H54 (cell line): Measurements from ENCODE around the gene AVPR1B.

Source experiments
- DNase-seq: peaks from one replicate; pipeline ENCODE4 v3.0.0; 2011; ENCODE audit warnings: low spot score, mixed read lengths; ENCODE audit not compliant: insufficient read length
- FAIRE-seq: peaks from 3 replicates; lab custom pipeline; 2011; peaks lifted over from hg19 to GRCh38; lab: Jason Lieb, UNC
- POLR2A ChIP-seq: IDR thresholded peaks from 2 replicates; pipeline ENCODE4 v1.6.1; 2011; ENCODE audit warnings: low read depth, mild to moderate bottlenecking, low read length

Gene AVPR1B

DNA sequence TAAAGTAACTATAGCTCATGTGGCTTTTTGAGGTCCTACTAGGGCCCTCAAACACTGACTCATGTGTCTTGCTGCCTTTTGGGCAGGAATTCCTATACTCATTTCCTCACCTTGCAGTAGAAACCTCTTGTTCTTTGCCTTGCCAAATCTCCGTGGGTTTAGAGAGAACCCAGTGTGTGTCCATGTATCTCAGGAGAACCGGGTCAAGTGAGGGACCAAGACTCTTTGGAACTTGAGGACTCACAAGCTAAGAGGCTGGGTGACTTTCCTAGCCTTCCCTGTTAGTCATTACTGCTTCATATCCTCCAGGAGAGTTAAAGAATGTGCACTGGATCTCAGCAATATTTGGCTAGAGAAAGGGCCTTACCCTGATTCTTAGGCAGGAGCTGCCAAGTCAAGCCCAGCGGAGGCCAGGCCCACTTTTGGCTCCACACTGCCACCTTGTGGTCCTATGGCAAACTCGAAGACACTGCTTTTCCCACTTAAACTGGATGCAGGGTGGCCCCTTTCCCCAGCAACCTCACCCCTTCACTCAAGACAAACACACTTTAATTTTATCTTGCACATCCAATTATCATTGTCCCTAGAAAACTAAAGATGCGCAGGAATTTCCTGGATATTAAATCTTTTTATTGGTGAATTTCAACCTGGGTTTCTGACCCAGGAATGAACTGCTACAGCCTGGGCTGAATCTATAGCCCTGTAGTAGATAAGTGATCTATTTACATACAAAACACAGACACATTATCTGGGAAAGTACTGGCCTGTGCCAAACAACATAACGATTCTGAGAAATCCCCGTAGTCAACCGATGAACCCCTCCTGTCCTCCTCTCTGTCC is 10.6 kb downstream of the AVPR1B start:
- no peak for TF ChIP-seq POLR2A
- no peak for FAIRE-seq
- DNase-seq = peak; percentile 77

DNA sequence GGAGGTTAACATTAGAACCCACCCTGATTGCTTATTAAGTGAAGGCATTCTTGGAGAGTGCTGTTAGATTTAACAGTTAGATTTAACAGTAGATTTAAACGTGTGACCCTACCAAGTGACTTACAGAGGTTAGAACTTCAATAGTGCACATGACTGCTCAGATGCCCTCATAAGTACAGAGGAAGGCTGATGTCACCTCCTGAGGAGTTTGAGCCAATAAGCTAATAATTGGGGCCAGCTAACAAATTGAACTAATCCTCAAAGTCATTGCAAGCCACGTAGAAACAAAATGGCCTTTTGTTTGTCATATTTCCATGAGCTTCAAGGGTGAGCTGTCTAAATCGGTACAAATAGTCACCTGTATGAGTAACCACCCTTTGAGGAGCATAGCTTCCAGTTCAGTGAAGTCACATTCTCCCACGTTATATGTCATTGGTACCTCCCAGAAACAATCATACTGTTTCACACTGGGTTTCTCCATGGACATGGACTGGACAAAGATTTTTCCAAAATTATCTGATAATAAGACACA is 11.7 kb downstream of the AVPR1B start:
- FAIRE-seq (no peak), DNase-seq (no peak)
- no peak for TF ChIP-seq POLR2A

DNA sequence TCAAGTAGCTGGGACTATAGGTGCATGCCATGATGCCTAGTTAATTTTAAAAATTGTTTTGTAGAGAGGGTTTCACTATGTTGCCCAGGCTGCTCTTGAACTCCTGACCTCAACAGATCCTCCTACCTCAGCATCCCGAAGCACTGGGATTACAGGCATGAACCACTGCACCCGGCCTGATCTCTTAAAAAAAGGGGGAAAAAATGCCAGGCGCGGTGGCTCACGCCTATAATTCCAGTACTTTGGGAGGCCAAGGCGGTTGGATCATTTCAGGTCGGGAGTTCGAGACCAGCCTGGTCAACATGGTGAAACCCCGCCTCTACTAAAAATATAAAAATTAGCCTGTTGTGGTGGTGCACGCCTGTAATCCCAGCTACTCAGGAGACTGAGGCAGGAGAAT is 13.2 kb downstream of the AVPR1B start:
- no peak for DNase-seq
- TF ChIP-seq POLR2A = no peak
- no peak for FAIRE-seq

DNA sequence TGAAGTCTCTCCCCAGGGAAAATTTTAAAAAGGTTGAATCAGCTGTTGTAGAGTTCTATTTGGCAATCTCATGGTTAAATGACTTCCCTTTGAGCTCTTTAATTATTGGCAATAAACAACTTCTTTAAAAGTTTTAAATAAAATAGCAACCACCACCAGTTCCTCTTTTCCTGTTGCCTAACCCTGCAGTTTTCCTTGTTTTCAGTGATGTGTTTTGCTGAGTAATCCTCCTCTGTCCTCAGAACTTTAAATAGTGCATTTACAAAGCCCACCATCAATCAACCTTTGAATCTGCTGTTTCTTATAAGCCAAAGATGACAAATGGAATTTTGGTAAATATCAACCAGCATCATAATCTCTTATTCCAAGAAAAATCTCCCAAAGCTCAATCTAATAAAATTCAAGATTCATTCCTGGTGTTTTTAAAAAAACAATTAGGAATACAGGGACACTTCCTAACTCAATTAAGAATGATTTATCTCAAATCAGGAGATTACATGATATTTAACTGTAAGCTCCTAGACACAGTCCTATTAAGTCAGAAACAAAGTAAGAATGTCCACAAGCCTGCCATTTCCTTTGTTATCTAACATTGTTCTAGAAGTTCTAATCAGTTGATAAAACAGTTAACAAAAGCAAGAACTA is 14.8 kb downstream of the AVPR1B start:
- FAIRE-seq (no peak), DNase-seq (no peak)
- no peak for TF ChIP-seq POLR2A

DNA sequence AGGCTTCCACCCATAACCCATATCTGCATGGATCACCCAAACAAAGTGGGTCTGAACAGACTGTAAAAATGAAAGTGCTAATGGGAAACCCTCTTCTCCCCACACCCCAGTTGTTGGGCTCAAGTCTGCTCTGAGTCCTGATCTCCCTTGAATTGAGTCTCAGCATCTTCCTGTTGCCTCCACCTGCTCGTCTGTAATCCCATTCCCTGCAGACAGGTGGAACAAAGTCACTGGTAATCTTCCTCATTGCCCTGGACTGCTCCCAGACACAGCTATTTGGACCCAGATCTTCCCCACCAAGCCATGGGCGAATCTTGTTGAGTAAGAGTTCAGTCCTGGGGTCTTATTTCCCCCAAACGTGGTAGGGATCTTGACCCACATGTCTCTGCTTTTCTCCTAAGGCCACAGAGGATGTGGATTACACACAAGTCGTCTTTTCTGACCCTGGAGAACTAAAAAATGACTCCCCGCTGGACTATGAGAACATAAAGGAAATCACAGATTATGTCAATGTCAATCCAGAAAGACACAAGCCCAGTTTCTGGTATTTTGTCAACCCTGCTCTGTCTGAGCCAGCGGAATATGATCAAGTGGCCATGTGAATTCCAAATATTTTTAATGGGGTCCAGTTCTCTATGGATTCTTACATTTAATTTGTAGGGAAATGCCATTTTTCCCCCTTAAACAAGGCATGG is 15.7 kb downstream of the AVPR1B start:
- DNase-seq (no peak), FAIRE-seq (no peak)
- TF ChIP-seq POLR2A = no peak

DNA sequence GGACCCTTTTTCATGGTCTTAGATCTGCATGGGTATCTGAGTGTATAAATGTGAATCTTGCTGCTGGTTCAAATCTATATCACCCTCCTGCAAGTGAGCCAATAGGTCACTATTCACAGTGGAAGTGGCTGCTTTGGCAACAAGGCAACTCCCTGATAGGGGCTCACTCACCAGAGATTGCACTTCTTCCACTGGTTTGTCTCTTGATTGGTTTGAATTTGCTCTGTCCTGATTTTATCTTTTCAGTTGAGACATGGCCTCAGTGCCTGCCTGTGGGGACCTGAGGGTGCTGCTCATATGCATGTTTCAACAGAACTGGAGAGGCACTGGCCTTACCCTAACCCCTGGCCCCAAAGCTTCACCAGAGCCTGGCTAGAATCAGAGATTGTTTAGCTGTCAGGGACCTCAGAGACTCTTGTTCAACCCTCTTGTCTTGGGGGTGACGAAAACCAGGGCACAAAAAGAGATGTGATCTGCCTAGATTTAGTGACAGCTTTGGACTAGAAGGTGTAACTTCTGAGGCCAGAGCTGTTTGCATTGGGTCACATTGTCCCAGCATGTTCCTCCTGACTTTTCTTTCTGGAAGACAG is 16.9 kb downstream of the AVPR1B start:
- no peak for TF ChIP-seq POLR2A
- DNase-seq = no peak
- no peak for FAIRE-seq

DNA sequence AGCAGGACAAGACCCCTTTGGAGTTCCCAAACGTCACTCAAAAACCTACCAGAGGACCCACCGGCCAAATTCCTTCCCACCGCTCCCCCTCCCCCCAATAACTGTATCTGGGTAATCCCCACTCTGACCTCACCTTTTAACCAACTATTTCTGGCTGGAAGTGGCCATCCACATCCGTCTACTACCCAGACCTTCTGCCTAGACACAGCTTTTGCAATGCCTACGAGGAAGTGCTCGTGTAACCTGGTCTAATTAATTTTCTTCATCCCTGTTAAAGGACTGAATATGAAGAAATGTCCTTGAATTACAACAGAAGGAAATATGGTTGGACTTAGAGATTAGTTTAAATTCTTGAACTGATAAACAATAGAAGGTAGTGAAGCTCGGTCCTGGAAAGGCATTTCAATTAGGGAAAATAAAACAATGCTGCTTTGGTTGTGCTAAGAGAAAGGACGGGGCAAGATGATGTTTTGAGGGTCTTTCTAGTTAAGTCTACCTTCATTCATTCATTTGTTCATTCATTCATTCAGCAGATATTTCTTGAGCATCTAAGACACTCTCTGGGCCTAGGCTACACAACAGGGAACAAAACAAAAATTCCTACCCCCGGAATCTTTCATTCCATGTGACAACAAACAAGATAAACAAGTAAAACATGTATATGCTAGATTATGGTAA is 18.8 kb downstream of the AVPR1B start:
- FAIRE-seq (no peak), DNase-seq (no peak)
- no peak for TF ChIP-seq POLR2A

DNA sequence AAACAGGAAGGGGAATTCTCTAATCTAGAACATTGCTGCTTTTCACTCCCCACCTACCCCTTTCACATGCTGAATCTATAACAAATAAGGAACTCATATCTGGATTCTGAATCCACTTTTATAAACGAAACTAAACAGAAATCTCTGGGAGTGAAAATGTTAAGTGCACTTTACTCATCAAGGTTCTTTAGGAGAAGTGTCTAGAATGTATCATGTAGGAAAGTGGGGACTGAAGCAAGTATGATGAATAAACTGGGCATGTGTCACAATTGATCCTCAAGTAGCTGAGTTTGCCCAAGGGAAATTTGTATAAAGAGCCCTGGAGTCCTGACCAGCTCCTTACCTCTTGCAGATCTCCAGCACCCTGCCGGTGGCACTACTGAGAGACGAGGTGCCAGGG is 19.8 kb downstream of the AVPR1B start:
- no peak for TF ChIP-seq POLR2A
- DNase-seq (no peak), FAIRE-seq (no peak)

DNA sequence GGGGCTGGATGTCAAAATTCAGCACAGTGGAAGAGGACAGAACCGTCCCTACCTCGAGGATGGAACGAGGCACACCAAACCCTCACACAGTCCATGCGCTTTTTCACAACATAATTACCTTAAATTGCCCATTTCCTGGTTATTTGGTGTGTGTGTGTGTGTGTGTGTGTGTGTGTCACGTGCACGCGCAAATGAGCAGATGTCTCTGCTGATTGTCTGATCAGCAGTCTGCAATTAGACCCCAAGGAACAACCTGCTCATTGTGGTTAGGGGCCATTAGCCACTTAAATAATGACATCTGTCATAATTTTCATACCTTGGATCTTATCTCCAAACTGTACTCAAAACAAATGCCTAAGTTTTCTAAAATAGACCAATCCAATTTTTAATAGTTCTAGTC is 23.2 kb downstream of the AVPR1B start:
- no peak for DNase-seq
- no peak for FAIRE-seq
- TF ChIP-seq POLR2A = no peak

DNA sequence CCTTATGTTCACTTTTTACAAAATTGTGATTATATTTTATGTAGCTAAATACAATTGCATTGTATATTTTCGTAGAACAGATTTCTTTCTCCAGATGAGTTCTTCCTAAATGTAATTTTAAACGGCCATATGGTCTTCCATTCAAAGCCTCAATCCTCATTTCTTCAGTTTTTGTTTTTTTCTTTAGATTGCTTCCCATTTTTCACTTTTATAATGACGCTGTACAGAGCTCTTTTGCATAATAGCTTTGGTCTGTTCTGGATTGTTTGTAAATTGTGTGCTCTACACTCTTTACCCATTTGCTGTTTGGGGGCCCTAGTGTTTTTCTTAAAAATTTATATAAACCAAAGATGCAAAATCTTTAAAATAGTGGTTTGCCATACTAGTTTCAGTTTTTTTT is 27.8 kb downstream of the AVPR1B start:
- DNase-seq (no peak), FAIRE-seq (no peak)
- TF ChIP-seq POLR2A = no peak

DNA sequence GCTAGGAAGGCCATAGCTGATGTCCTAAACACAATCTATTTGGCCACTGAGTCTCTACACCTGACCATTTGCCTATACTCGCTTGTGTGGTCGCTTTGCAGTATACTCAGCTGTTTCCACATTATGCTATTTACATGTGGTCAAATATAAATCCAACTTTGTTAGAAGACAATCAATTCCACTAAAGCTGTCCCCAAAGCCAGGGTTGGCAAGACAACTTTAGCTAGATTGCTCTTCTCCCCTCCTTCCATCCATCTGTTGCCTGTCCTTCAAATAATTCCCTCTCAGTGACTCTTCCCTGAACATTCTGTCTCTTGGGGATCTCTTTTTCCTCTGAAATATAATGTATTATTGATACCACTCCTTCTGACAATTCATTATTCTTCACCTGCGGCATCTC is 30.1 kb downstream of the AVPR1B start:
- no peak for TF ChIP-seq POLR2A
- no peak for DNase-seq
- FAIRE-seq = no peak

DNA sequence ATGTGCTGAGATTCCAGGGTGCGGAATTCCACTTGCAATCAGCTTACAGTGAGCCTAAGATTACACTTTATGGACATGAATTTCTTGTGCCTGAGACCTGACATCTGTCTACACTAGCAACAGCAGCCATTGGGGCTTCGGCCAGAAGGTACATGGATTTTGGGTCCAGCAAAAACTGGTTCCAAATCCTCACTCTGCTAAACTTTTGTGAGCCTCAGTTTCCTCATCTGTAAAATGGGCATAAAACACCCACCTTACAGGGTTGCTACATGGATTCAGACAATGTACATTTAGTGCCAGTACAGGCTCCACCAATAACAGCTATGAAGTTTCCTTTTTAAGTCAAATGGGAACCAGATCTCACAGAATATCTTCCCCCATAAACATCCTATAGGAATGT is 33.4 kb downstream of the AVPR1B start:
- no peak for TF ChIP-seq POLR2A
- FAIRE-seq (no peak), DNase-seq (no peak)
